ENCODE measurements around the gene TRAF3IP1.

DNA sequence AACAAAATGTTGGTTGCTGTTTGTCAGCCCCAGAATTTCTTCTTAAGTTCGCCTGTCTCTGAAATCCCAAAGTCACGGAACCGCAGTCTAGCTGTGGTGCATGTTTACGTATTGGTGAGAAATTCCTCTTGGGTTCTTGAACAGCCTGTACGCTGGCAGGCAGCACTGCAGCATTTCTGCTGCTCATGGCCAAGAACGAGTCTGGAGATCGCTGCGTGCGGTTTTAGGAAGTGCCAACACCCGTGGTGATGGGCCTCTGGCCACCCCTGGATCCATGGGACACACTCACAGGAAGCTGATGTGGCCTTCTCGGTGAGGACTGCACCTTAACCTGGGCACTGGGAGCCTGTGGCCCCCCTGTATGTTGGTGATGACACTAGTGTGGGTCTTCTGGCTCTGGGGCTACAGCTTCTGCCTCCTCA lies 130.1 kb downstream of the TRAF3IP1 start:
- TF ChIP-seq POLR2AphosphoS5 (IDR thresholded peaks at IDR 0.05), result no peak
- no peak for TF ChIP-seq CTCF (IDR thresholded peaks at IDR 0.05)
- TF ChIP-seq POLR2A (IDR thresholded peaks at IDR 0.05), result no peak
